GM23338 (cell line): Measurements from ENCODE around the gene GPATCH8. TPM values are rescaled to one million over a fixed set of nuclear protein-coding genes. Genes with fewer than 3 reads are reported as not detected.

ENCODE experiments used
- ATAC-seq: fragments of 200-7000 bp; cut with Tn5 transposase; 3 replicates; pipeline ENCODE4 v1.9.1; 2020
- DNase-seq: peaks from one replicate; pipeline ENCODE4 v3.0.0-alpha.2; 2015; ENCODE audit warnings: low spot score
- H2AFZ ChIP-seq: fragments of 200-600 bp; sonication (generic); 2 replicates; pipeline ENCODE4 v1.8.0; 2016; ENCODE audit warnings: antibody characterized with exemption, mild to moderate bottlenecking, moderate library complexity
- H3F3A ChIP-seq: fragments of 200-600 bp; sonication (generic); replicated peaks from 2 replicates; pipeline ENCODE4 v1.8.0; 2017; ENCODE audit warnings: antibody characterized with exemption, mixed run types, low read depth
- H3K27ac ChIP-seq: fragments of 200-600 bp; sonication (generic); 2 replicates; pipeline ENCODE4 v1.6.1; 2016; ENCODE audit warnings: low read depth
- H3K27me3 ChIP-seq: fragments of 200-600 bp; sonication (generic); 2 replicates; pipeline ENCODE4 v1.8.0; 2016; ENCODE audit warnings: mild to moderate bottlenecking, mixed run types, moderate library complexity; ENCODE audit not compliant: insufficient read depth
- H3K36me3 ChIP-seq: fragments of 200-600 bp; sonication (generic); 2 replicates; pipeline ENCODE4 v1.8.0; 2016; ENCODE audit warnings: mild to moderate bottlenecking; ENCODE audit not compliant: insufficient read depth
- H3K4me1 ChIP-seq: fragments of 200-600 bp; sonication (generic); 2 replicates; pipeline ENCODE4 v1.8.0; 2016; ENCODE audit warnings: mild to moderate bottlenecking, moderate library complexity; ENCODE audit not compliant: insufficient read depth
- H3K4me2 ChIP-seq: fragments of 200-600 bp; sonication (generic); 2 replicates; pipeline ENCODE4 v1.7.1; 2017; ENCODE audit warnings: mixed run types
- H3K4me3 ChIP-seq: fragments of 200-600 bp; sonication (generic); 2 replicates; pipeline ENCODE4 v1.6.1; 2016; ENCODE audit warnings: mixed run types
- H3K79me2 ChIP-seq: fragments of 200-600 bp; sonication (generic); replicated peaks from 2 replicates; pipeline ENCODE4 v1.8.0; 2017; ENCODE audit warnings: mild to moderate bottlenecking; ENCODE audit not compliant: insufficient read depth
- H3K9me2 ChIP-seq: fragments of 200-600 bp; sonication (generic); 2 replicates; pipeline ENCODE4 v1.8.0; 2017; ENCODE audit not compliant: insufficient read depth
- H4K20me1 ChIP-seq: fragments of 200-600 bp; sonication (generic); replicated peaks from 2 replicates; pipeline ENCODE4 v1.8.0; 2017; ENCODE audit warnings: mild to moderate bottlenecking; ENCODE audit not compliant: insufficient read depth
- H3K27ac Mint-ChIP-seq: 2 replicates; pipeline ENCODE4 v1.8.0; 2020; ENCODE audit warnings: inconsistent platforms, mild to moderate bottlenecking, moderate library complexity, mixed read lengths
- H3K27me3 Mint-ChIP-seq: 3 replicates; pipeline ENCODE4 v1.8.0; 2022; ENCODE audit warnings: low read depth, mild to moderate bottlenecking, moderate library complexity, mixed read lengths, inconsistent platforms; ENCODE audit not compliant: insufficient read depth, poor library complexity
- H3K36me3 Mint-ChIP-seq: 3 replicates; pipeline ENCODE4 v1.8.0; 2021; ENCODE audit warnings: low read depth, mild to moderate bottlenecking, inconsistent platforms, moderate library complexity, mixed read lengths
- H3K4me1 Mint-ChIP-seq: 3 replicates; pipeline ENCODE4 v1.8.0; 2020; ENCODE audit warnings: mild to moderate bottlenecking, inconsistent platforms, mixed read lengths
- H3K4me3 Mint-ChIP-seq: 3 replicates; pipeline ENCODE4 v1.8.0; 2021; ENCODE audit warnings: moderate library complexity, mild to moderate bottlenecking, inconsistent platforms, mixed read lengths
- H3K9me3 Mint-ChIP-seq: 3 replicates; pipeline ENCODE4 v1.8.0; 2020; ENCODE audit warnings: moderate library complexity, mild to moderate bottlenecking, inconsistent platforms, mixed read lengths
- CREB1 ChIP-seq: fragments of 250-450 bp; sonication (Bioruptor Pico); IDR thresholded peaks from 2 replicates; pipeline ENCODE4 v1.5.0; 2020; ENCODE audit warnings: low read depth, mild to moderate bottlenecking, moderate library complexity
- ETS1 ChIP-seq: IDR thresholded peaks from 2 replicates; pipeline ENCODE4 v1.6.1; 2016; ENCODE audit warnings: antibody characterized with exemption
- EZH2 ChIP-seq: fragments of 200-600 bp; sonication (generic); IDR thresholded peaks from one replicate; pipeline ENCODE4 v1.8.0; 2017; ENCODE audit warnings: antibody characterized with exemption, mild to moderate bottlenecking, low read depth; ENCODE audit not compliant: unreplicated experiment
- JUNB ChIP-seq: IDR thresholded peaks from one replicate; pipeline ENCODE4 v1.6.1; 2016; ENCODE audit warnings: antibody characterized with exemption; ENCODE audit not compliant: unreplicated experiment
- NANOG ChIP-seq: IDR thresholded peaks from 2 replicates; pipeline ENCODE4 v1.6.1; 2016; ENCODE audit warnings: antibody characterized with exemption, borderline replicate concordance
- REST ChIP-seq: IDR thresholded peaks from one replicate; pipeline ENCODE4 v1.6.1; 2018; ENCODE audit warnings: antibody characterized with exemption; ENCODE audit not compliant: unreplicated experiment
- STAT1 ChIP-seq: IDR thresholded peaks from one replicate; pipeline ENCODE4 v1.6.1; 2016; ENCODE audit warnings: antibody characterized with exemption; ENCODE audit not compliant: unreplicated experiment
- ZNF114 ChIP-seq: fragments of 250-450 bp; sonication (Bioruptor Pico); IDR thresholded peaks from 2 replicates; pipeline ENCODE4 v1.5.0; 2020; ENCODE audit warnings: mild to moderate bottlenecking, moderate library complexity
- ZNF462 ChIP-seq: fragments of 250-450 bp; sonication (Bioruptor Pico); IDR thresholded peaks from 2 replicates; pipeline ENCODE4 v1.5.0; 2020; ENCODE audit warnings: mild to moderate bottlenecking, moderate library complexity
- polyA plus RNA-seq: library from polyadenylated mRNA; unstranded; fragments of >200 nt; fragmentation: Nextera tagmentation; extraction: Ambion mirVana; gene quantifications from 2 replicates; pipeline ENCODE4 v1.2.1, GENCODE V29; 2016
- total RNA-seq: library from RNA; depleted of rRNA; stranded (reverse); fragments of >200 nt; shearing (Covaris generic); gene quantifications from 2 replicates; pipeline ENCODE4 v1.2.3, GENCODE V29; 2014

The GPATCH8 gene
- total and polyA plus RNA-seq, 2 experiments from 2014 or later: 44.4 to 76.5 TPM

GRCh38 chr17:44473367-44473766, 29.8 kb downstream of the GPATCH8 start:
- Mint-ChIP-seq H3K9me3 (no peaks in the 10 kb centered on the region), H3K4me1 (no peaks in the 10 kb centered on the region), H3K36me3 (peaks cover 14% of the 10 kb centered on the region; the same call in 2 of the 3 replicates), H3K27ac (no peak overlapping the region), H3K4me3 (no peak overlapping the region), H3K27me3 (no peaks in the 10 kb centered on the region)
- Histone ChIP-seq H2AFZ (no peak overlapping the region), H3K27ac (peak overlapping the region; percentile 22; the same call in 1 of the 2 replicates), H3F3A (no peaks in the 10 kb centered on the region), H3K36me3 (peaks cover 8% of the 10 kb centered on the region; the same call in 1 of the 2 replicates), H3K27me3 (no peaks in the 10 kb centered on the region), H3K9me2 (no peaks in the 10 kb centered on the region), H3K4me1 (no peaks in the 10 kb centered on the region; the same call in 1 of the 2 replicates), H3K4me3 (no peak overlapping the region), H3K79me2 (peaks cover 99% of the 10 kb centered on the region), H3K4me2 (no peak overlapping the region), H4K20me1 (peaks cover 35% of the 10 kb centered on the region)
- ATAC-seq (no peak), DNase-seq (no peak)
- no peak for TF ChIP-seq STAT1
- TF ChIP-seq NANOG: no peak
- TF ChIP-seq ZNF114 (CRISPR knock-in tag): no peak
- no peak for TF ChIP-seq CREB1 (CRISPR knock-in tag)
- TF ChIP-seq EZH2: no peak
- no peak for TF ChIP-seq REST
- TF ChIP-seq ETS1: no peak
- no peak for TF ChIP-seq ZNF462 (CRISPR knock-in tag)
- no peak for TF ChIP-seq JUNB
